Gastrocnemius medialis (tissue), 4 donors: ENCODE data around the gene LIME1. TPM values are rescaled to one million over a fixed set of nuclear protein-coding genes. Genes with fewer than 3 reads are reported as not detected.
A peak's percentile ranks its signal among the peaks of the same experiment; 100 is the strongest.

Experiments used
- ATAC-seq, 2 donors: fragments of 150-250 bp; one replicate each; pipeline ENCODE4 v1.9.1; 2016
- DNase-seq, 2 donors: peaks; one replicate each; pipeline ENCODE4 v3.0.0-alpha.2; 2019
- H3K27ac ChIP-seq, 4 donors: fragments of 200-600 bp; sonication (generic); 1 replicate in 1 of 4; 2 replicates in 3 of 4; pipeline ENCODE4 v1.5.1; 2016 to 2018; ENCODE audit warnings: mild to moderate bottlenecking in 2 of 4, moderate library complexity in 1 of 4
- H3K27me3 ChIP-seq, 3 donors: fragments of 200-600 bp; sonication (generic) in 2 of 3; 1 replicate in 1 of 3; 2 replicates in 2 of 3; pipeline versions ENCODE4 v1.5.1 to v1.6.0; 2016 to 2019; ENCODE audit warnings: mild to moderate bottlenecking in 1 of 3, moderate library complexity in 1 of 3
- H3K36me3 ChIP-seq, 2 donors: fragments of 200-600 bp; sonication (generic) in 1 of 2; one replicate each; pipeline ENCODE4 v1.5.1; 2017 to 2018
- H3K4me1 ChIP-seq, 2 donors: fragments of 200-600 bp; sonication (generic) in 1 of 2; one replicate each; pipeline ENCODE4 v1.5.1; 2016 to 2017; ENCODE audit warnings: mild to moderate bottlenecking in 2 of 2
- H3K4me3 ChIP-seq, 4 donors: fragments of 200-600 bp; sonication (generic) in 3 of 4; 1 replicate in 1 of 4; 2 replicates in 3 of 4; pipeline ENCODE4 v1.5.1; 2016 to 2019; ENCODE audit warnings: mild to moderate bottlenecking in 2 of 4
- H3K9me3 ChIP-seq, 3 donors: fragments of 200-600 bp; sonication (generic) in 2 of 3; 1 replicate in 1 of 3; 2 replicates in 2 of 3; pipeline ENCODE4 v1.5.1; 2016 to 2019
- POLR2A ChIP-seq, 2 donors: fragments of 450-650 bp; IDR thresholded peaks; one replicate each; pipeline ENCODE4 v1.6.1; 2017; ENCODE audit warnings: antibody characterized with exemption in 2 of 2, mild to moderate bottlenecking in 2 of 2, moderate library complexity in 2 of 2
- in situ Hi-C, 4 donors: fragments of 200-750 bp; cut with MboI; loops; one replicate each; pipeline versions ENCODE4 v1.15.0 to v1.8.0; 2017; ENCODE audit warnings: low sequenced_read_pairs in 4 of 4
- intact Hi-C: fragments of 100-400 bp; cut with DNase I; formaldehyde crosslinking; loops from one replicate; pipeline ENCODE4 v1.15.1; 2023; ENCODE audit warnings: low total_unique reads
- total RNA-seq, 4 donors: library from RNA; depleted of rRNA; stranded (reverse); fragments of >200 nt; gene quantifications; one replicate each; pipeline versions ENCODE4 v1.1.0 to v1.2.3, GENCODE V29; 2016
- TF ChIP-seq, protein P1 (sequence below), 5 experiments: fragments of 450-650 bp in 3 of 5; fragments of 200-600 bp in 2 of 5; sonication (generic) in 2 of 5; IDR thresholded peaks in 4 of 5; conservative IDR thresholded peaks in 1 of 5; 1 replicate in 4 of 5; 2 replicates in 1 of 5; pipeline ENCODE4 v1.5.1; 2016 to 2019; ENCODE audit warnings: antibody characterized with exemption in 5 of 5, mild to moderate bottlenecking in 3 of 5, moderate library complexity in 3 of 5

The LIME1 gene
- total RNA-seq, 4 donors from 2014 or later, result 2.0 to 6.3 (median 4.1) TPM

DNA sequence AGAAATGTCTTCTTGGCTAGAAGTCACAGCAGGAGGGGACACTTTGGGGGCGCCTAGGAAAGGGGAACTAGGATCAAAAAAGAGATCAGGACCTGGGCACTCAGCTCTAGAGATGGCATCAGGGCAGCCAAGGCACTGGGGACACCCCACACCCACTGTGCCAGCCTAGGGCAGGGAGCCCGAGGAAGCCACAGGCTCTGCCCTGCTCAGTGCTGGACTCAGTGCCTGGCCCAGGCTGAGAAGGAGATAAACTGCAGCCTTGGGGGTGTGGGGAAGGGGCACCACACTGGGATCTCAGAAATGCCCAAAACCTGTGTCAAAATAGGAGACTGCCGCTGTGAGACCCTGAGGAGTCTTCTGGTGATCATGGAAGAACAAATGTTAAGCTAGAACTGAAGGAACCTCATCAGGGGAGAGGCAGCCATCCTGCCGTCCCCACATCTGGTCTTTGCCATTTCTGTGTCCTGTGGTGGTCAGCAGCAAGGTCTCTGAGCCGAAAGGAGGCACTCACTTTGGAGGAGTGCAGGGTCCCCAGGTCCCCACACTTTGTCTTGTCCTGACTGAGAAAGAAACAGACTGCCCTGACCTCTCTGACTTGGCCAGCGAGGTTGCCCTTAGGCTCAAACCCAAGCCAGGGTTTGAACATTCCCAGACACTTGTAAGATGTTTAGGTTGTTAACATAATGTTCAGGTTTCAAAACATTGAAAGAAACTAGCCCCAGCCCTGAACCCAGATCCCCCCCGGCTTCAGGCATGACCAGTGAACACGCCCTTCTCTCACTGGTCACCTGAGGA, 31.0 kb upstream of the LIME1 start:
- intact Hi-C loops, result no loop called here
- peak overlapping the region in 2 of 4 donors; percentile 80 to 91 for H3K27ac ChIP-seq
- no peak for DNase-seq

DNA sequence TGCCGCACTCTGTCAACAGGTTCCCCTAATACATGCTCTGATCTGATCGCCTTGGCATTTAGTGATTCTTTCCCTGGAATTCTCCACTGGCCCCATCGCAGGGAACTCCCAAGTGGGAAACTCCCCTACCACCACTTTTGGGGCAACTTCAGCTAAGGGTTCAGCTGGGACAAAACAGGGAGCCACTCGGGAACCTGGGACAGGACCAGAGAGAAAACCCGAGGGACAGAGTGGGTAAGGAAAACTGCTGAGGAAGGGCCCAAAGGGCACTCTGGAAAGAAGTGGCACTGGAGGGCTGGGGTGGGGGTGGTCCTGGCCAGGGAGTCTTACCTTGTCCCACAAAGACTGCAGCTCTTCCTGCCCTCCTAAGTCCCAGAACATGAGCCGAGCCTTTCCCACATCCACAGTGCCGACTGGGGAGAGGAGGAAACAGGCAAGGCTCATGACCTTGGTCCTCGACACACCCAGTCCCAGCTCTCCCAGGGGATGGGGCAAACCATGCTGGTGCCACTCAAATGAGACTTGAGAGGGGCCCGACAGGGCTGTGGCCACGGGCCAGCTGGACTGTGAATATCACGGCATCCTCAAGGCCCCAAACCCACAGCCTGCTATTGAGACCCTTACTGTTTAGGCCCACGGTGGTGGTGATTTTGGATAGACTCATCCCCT, 30.3 kb upstream of the LIME1 start:
- intact Hi-C loops, result no loop called here
- DNase-seq, result no peak
- H3K27ac ChIP-seq, result peak overlapping the region; percentile 80 to 91 (median 90)
- peaks cover 11 to 23% of the 10 kb centered on the region in 2 donors for H3K4me1 ChIP-seq
- ATAC-seq, result no peak
- TF ChIP-seq POLR2A (IDR thresholded peaks at IDR 0.05), result no peak
- TF ChIP-seq, protein P1, sequence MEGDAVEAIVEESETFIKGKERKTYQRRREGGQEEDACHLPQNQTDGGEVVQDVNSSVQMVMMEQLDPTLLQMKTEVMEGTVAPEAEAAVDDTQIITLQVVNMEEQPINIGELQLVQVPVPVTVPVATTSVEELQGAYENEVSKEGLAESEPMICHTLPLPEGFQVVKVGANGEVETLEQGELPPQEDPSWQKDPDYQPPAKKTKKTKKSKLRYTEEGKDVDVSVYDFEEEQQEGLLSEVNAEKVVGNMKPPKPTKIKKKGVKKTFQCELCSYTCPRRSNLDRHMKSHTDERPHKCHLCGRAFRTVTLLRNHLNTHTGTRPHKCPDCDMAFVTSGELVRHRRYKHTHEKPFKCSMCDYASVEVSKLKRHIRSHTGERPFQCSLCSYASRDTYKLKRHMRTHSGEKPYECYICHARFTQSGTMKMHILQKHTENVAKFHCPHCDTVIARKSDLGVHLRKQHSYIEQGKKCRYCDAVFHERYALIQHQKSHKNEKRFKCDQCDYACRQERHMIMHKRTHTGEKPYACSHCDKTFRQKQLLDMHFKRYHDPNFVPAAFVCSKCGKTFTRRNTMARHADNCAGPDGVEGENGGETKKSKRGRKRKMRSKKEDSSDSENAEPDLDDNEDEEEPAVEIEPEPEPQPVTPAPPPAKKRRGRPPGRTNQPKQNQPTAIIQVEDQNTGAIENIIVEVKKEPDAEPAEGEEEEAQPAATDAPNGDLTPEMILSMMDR (IDR thresholded peaks at IDR 0.05 in 4 of 5, conservative IDR thresholded peaks at IDR 0.05 in 1 of 5), result no peak
- in situ Hi-C loops, result no loop called here
- H3K36me3 ChIP-seq, result peaks cover 0 to 33% of the 10 kb centered on the region in 2 donors
- H3K4me3 ChIP-seq, result peak overlapping the region; percentile 76 to 90 (median 85)
- H3K9me3 ChIP-seq, result no peaks in the 10 kb centered on the region
- H3K27me3 ChIP-seq, result no peaks in the 10 kb centered on the region

More for the DNA sequence above, 31.0 kb upstream of the LIME1 start:
- no peak for ATAC-seq
- H3K4me1 ChIP-seq, result peaks cover 11 to 23% of the 10 kb centered on the region in 2 donors
- TF ChIP-seq, protein P1 (IDR thresholded peaks at IDR 0.05 in 4 of 5, conservative IDR thresholded peaks at IDR 0.05 in 1 of 5), result no peak
- no peak for TF ChIP-seq POLR2A (IDR thresholded peaks at IDR 0.05)
- in situ Hi-C loops, result no loop called here
- H3K4me3 ChIP-seq, result no peak overlapping the region
- H3K27me3 ChIP-seq, result no peaks in the 10 kb centered on the region
- H3K9me3 ChIP-seq, result no peaks in the 10 kb centered on the region
- H3K36me3 ChIP-seq, result peaks cover 0 to 32% of the 10 kb centered on the region in 2 donors

DNA sequence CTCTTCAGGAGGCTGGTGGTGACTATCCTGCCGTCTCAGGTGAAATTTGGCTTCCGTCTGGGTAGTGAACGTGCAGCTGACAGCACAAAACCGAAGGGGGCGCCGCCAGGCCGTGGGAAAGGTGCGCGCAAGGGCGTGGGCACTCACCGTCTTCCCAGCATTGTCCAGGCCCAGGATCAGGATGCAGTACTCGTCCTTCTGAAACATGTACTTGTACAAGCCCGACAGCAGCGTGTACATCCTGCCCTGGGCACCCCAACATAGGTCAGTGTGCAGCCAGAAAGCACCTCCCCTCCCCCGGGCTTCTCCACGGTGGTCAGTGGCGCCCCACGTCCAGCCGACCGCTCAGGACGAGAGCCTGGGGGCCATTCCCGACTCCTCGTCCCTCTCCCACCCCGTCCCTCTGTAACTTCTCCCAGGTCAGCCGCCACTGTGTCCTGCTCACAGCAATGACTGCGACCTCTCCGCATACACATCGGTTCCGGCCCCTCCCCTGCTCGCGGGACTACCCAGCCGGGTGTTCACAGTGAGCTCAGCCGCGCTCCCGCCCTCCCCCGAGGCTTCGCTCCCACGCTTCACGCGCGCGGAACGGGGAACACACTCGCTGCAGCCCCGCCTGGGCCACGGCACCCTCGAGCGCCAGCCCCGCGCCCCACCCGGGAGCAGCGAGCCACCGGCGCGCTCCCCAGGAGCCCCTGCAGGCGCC, 29.5 kb upstream of the LIME1 start:
- peak; percentile 19 to 20 for ATAC-seq
- peaks cover 0 to 42% of the 10 kb centered on the region in 2 donors for H3K36me3 ChIP-seq
- TF ChIP-seq, protein P1 (IDR thresholded peaks at IDR 0.05 in 4 of 5, conservative IDR thresholded peaks at IDR 0.05 in 1 of 5), result no peak
- TF ChIP-seq POLR2A (IDR thresholded peaks at IDR 0.05), result no peak
- H3K4me1 ChIP-seq, result peaks cover 11 to 23% of the 10 kb centered on the region in 2 donors
- intact Hi-C loops (loop anchor here (1.0 kb wide), 1 partner anchor 33 kb away; no protein-coding TSS in a partner anchor), in situ Hi-C loops (no loop called here)
- H3K9me3 ChIP-seq, result no peaks in the 10 kb centered on the region
- peak overlapping the region; percentile 80 to 91 (median 90) for H3K27ac ChIP-seq
- no peaks in the 10 kb centered on the region for H3K27me3 ChIP-seq
- H3K4me3 ChIP-seq, result peak overlapping the region; percentile 76 to 90 (median 85)
- DNase-seq, result peak in 1 of 2 donors; percentile 51

DNA sequence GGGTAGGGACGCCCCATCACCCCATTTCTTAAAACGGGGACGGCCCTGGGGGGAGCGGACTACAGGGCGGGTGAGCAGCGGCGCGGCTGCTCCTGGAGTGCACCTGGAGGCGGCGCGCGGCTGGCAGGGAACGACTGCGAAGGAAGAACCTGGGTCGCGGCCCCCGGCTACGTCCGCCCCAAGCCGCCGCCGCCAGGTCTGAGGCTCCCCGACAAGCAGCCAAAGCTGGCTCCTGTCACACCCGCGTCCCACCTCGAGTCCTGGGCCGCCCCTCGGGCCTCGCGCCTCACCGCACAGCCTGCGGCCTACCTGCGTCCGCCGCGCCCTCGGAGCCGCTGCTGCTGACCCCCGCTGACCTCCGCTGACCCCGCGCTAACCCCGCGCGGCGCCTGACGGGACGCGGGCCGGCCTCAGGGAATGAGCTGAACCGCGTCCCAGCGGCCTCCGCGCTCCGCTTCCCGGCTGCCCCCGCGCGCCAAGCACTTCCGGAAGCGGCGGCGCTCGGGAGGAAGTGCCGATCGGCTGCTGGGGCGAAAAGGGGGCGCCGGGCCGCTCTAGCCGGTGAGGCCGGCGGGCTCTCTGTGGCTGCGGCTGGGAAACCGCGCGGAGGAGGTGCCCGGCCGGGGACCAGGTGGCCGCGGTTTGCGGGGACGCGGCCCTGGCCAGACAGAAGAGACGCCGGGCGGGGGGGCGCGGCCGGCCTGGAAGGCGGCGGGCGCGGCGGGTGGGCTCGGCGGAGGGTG, 28.7 kb upstream of the LIME1 start, which contains the start of the genes ARFRP1 and ZGPAT:
ARFRP1 (minus strand) TSS at position 419 of the 743 bp plus-strand sequence. CDS start 885 bp downstream, outside the sequence.
ZGPAT (plus strand) TSS at position 482 of the 743 bp plus-strand sequence. CDS start 542 bp downstream, outside the sequence.
- no peaks in the 10 kb centered on the region for H3K27me3 ChIP-seq
- DNase-seq (peak; percentile 81 to 86), ATAC-seq (peak; percentile 93 to 95)
- peaks cover 11 to 23% of the 10 kb centered on the region in 2 donors for H3K4me1 ChIP-seq
- H3K9me3 ChIP-seq, result no peaks in the 10 kb centered on the region
- TF ChIP-seq, protein P1 (IDR thresholded peaks at IDR 0.05 in 4 of 5, conservative IDR thresholded peaks at IDR 0.05 in 1 of 5), result peak in 1 of 5 experiments; percentile 14
- TF ChIP-seq POLR2A (IDR thresholded peaks at IDR 0.05), result peak; percentile 53 to 77
- peaks cover 0 to 49% of the 10 kb centered on the region in 2 donors for H3K36me3 ChIP-seq
- H3K27ac ChIP-seq, result peak within 1 kb of the TSS; percentile 80 to 91 (median 90)
- in situ Hi-C loops (no loop called here), intact Hi-C loops (loop anchor here (1.0 kb wide), 1 partner anchor 33 kb away; no protein-coding TSS in a partner anchor)
- H3K4me3 ChIP-seq, result peak within 1 kb of the TSS; percentile 76 to 90 (median 85)
